IPS-20b (cell line): ENCODE results near the gene CDR2L.
"Not testable (repeated sequence)": the region's sequence is repeated elsewhere in the genome, so short reads cannot be mapped to it uniquely, and the experiment has no call there.

Source experiments
- H3K27ac ChIP-seq: one replicate; pipeline ENCODE4 v1.5.1; 2013; ENCODE audit warnings: low read length
- H3K27me3 ChIP-seq: 2 replicates; pipeline ENCODE4 v1.6.1; 2013; ENCODE audit warnings: mild to moderate bottlenecking, low read length, inconsistent platforms; ENCODE audit not compliant: insufficient read depth
- H3K36me3 ChIP-seq: 2 replicates; pipeline ENCODE4 v1.6.1; 2013; ENCODE audit warnings: low read depth, mild to moderate bottlenecking, inconsistent platforms, low read length, moderate library complexity; ENCODE audit not compliant: insufficient read depth
- H3K4me1 ChIP-seq: 2 replicates; pipeline ENCODE4 v1.6.1; 2013; ENCODE audit warnings: mild to moderate bottlenecking, control low read depth, inconsistent platforms, low read length, moderate library complexity; ENCODE audit not compliant: insufficient read depth
- H3K4me3 ChIP-seq: 2 replicates; pipeline ENCODE4 v1.5.1; 2013; ENCODE audit warnings: mild to moderate bottlenecking, low read length, inconsistent platforms
- H3K9ac ChIP-seq: 2 replicates; pipeline ENCODE4 v1.6.1; 2013; ENCODE audit warnings: low read depth, mild to moderate bottlenecking, inconsistent platforms, low read length, moderate library complexity
- H3K9me3 ChIP-seq: 2 replicates; pipeline ENCODE4 v1.6.1; 2013; ENCODE audit warnings: mild to moderate bottlenecking, low read depth, low read length, inconsistent platforms; ENCODE audit not compliant: insufficient read depth

The CDR2L gene

DNA sequence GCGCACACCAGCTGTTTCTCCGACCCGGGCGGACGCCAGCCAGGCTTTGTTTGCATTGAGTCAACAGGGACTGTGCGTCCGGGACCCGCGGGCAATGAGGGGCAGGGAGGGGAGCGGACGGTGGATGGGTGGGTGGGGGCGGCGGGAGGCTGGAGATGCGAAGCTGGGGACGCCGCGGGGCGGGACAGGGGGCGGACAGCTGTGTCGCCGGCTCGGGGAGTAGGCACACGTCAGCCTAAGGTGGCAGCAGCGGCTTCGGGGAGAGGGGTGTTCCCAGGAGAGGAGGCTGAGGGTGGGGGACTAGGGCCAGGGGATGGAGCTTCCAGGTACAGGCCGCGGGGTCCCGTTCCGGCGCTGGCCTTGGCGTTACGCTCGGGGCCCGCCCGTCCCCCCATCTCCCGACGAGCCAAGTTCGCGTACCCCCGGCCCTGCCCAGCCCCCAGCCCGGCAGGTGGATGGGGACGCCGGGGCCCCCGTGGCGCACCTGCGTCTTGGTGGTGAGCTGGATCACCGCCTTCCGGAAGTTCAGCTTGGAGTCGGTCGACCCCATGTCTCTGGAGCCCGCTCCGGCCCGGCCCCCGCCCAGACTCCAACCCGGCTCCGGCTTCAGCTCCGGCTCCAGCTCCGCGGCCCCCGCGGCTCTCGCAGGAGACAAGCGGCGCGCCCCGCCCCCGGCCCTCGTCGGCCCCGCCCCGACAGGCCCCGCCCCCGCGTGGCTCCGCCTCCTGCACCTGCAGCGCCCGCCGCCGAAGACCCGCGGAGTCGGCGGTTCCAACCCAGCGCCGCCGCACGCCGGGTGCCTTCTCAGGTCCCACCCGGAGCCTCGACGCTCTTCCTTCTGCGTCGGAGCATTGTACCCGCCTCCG, 15.1 kb upstream of the CDR2L start, which contains the start of gene HID1:
TSS of gene HID1 (minus strand) at position 653 of the 866 bp plus-strand sequence. CDS start at position 550, 103 bp downstream.
- no peak within 1 kb of the TSS for H3K27ac ChIP-seq
- H3K4me3 ChIP-seq = peak within 1 kb of the TSS; percentile 69
- H3K4me1 ChIP-seq = 0 out of 2 replicates have a peak, but pooled peaks cover 7% of the 10 kb centered on the region
- no peaks in the 10 kb centered on the region for H3K9me3 ChIP-seq
- H3K36me3 ChIP-seq = no peaks in the 10 kb centered on the region
- H3K27me3 ChIP-seq = peaks cover 60% of the 10 kb centered on the region
- H3K9ac ChIP-seq = peak within 1 kb of the TSS; percentile 10; the same call in 1 of the 2 replicates

DNA sequence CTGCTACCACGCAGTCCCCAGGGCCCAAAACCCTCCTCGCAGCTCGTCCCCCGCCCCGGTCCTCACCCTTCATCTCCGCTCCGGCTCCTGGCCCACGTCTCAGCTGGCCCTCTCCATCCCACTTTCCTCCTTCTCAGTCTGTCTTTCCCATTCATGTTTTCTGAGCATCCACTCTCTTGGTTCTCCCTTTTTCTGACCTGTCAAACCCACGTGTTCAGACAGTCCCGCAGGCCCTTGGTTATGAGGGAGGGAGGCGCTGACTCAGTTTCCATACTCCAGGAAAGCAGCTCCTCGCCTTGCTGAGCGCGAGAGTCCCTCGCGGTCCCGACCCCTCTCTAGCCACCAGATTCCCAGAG, 14.5 kb upstream of the CDR2L start:
- peaks cover 62% of the 10 kb centered on the region for H3K27me3 ChIP-seq
- no peak overlapping the region for H3K27ac ChIP-seq

DNA sequence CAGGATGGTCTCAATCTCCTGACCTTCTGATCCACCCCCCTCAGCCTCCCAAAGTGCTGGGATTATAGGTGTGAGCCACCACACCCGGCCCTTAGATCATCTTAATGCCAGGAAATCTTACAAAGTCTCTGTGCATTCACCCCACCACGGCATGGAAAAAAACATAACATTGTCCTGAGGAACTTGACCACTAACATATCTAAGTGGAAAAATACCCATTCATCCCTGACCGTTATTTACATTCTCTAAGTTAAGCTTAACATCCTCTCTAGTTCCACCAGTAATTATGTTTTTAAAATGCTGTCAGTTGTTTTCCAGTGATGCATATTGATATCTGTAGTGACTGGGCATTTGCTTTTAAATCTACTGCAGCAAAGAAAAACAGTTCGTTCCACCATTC, 11.5 kb upstream of the CDR2L start:
- Histone ChIP-seq H3K9me3 (no peaks in the 10 kb centered on the region), H3K9ac (no peak overlapping the region), H3K36me3 (no peaks in the 10 kb centered on the region), H3K27ac (no peak overlapping the region), H3K27me3 (peaks cover 54% of the 10 kb centered on the region), H3K4me1 (no peaks in the 10 kb centered on the region), H3K4me3 (no peak overlapping the region)

More for the DNA sequence above, 14.5 kb upstream of the CDR2L start:
- Histone ChIP-seq H3K4me3 (peak overlapping the region; percentile 69), H3K4me1 (0 out of 2 replicates have a peak, but pooled peaks cover 7% of the 10 kb centered on the region), H3K9me3 (no peaks in the 10 kb centered on the region), H3K9ac (no peak overlapping the region), H3K36me3 (no peaks in the 10 kb centered on the region)

GRCh38 chr17:74977802-74978201, 9.6 kb upstream of the CDR2L start:
- Histone ChIP-seq H3K27me3 (peaks cover 37% of the 10 kb centered on the region), H3K4me1 (peaks cover 5% of the 10 kb centered on the region), H3K9ac (no peak overlapping the region), H3K36me3 (no peaks in the 10 kb centered on the region), H3K27ac (no peak overlapping the region), H3K4me3 (no peak overlapping the region), H3K9me3 (no peaks in the 10 kb centered on the region)

- no peak overlapping the region for H3K9ac ChIP-seq
- H3K27ac ChIP-seq = no peak overlapping the region
- H3K4me3 ChIP-seq = no peak overlapping the region
- H3K36me3 ChIP-seq = no peaks in the 10 kb centered on the region
- peaks cover 5% of the 10 kb centered on the region for H3K4me1 ChIP-seq
- H3K9me3 ChIP-seq = no peaks in the 10 kb centered on the region
- H3K27me3 ChIP-seq = peaks cover 32% of the 10 kb centered on the region
These were observed 9.2 kb upstream of the CDR2L start for GRCh38 chr17:74978240-74978639.

DNA sequence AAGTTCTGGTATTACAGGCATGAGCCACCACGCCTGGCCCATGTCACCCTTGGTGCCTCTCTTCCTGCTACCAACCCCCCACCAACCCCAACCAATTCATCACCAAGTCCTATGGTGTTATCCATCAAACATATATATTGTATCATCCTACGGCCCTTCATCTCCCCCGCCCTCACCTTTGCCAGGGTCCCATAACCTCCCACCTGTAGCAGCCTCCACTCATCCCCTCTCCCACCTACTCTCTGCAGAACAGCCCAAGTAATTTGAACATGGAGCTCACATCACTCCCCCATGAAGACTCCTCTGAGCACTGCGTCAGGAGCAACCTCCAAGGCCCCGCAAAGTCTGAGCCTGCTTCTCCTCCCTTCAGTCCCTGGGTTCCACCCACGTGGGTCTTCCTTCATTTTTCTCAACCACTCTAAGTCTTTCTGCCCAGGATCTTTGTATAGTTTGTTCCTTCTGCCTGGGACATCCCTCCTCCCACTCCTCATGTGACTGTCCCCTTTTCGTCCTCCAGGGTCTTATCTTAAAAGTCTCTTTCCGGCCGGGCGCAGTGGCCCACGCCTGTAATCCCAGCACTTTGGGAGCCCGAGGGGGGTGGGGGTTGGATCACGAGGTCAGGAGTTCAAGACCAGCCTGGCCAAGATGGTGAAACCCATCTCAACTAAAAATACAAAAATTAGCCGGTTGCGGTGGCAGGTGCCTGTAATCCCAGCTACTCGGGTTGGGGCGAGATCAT, 7.9 kb upstream of the CDR2L start:
- Histone ChIP-seq H3K4me3 (no peak overlapping the region), H3K36me3 (no peaks in the 10 kb centered on the region), H3K9ac (no peak overlapping the region), H3K4me1 (peaks cover 5% of the 10 kb centered on the region), H3K27ac (no peak overlapping the region), H3K27me3 (peaks cover 19% of the 10 kb centered on the region), H3K9me3 (no peaks in the 10 kb centered on the region)

DNA sequence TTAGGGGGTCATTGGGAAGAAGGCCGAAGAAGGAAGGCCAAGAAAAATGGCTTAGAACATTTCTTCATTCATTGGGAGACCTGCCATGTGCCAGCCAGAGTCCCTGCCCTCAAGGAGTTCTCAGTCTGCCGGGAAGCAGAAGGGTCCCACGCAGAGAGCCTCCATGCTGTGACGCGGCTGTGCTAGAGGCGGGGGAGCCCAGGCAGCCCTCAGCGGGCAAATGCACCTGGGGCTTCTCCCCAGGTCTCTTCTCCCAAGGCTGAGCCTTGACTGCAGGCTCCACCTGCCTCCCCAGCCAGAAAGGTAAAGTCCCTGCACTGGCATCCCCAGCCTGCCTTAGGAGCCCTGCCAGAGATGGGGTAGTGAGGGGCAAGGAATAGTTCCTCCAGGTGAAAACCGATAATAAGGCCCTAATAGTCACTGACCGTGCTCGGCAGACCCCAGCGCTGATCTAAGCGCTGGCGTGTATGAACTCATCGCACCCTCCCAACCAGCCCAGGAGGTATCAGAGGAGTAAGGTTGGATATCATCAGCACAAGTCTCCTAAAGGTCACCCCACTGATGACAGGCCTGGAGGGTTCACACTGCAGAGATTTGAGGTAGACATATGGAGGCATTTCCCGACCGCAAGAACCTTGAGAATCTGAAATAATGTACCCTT, 6.0 kb upstream of the CDR2L start:
- Histone ChIP-seq H3K27ac (peak overlapping the region; percentile 67), H3K9ac (peak overlapping the region; percentile 83; the same call in 1 of the 2 replicates), H3K9me3 (no peaks in the 10 kb centered on the region), H3K27me3 (peaks cover 5% of the 10 kb centered on the region), H3K4me3 (peak overlapping the region; percentile 86), H3K4me1 (peaks cover 5% of the 10 kb centered on the region), H3K36me3 (no peaks in the 10 kb centered on the region)

DNA sequence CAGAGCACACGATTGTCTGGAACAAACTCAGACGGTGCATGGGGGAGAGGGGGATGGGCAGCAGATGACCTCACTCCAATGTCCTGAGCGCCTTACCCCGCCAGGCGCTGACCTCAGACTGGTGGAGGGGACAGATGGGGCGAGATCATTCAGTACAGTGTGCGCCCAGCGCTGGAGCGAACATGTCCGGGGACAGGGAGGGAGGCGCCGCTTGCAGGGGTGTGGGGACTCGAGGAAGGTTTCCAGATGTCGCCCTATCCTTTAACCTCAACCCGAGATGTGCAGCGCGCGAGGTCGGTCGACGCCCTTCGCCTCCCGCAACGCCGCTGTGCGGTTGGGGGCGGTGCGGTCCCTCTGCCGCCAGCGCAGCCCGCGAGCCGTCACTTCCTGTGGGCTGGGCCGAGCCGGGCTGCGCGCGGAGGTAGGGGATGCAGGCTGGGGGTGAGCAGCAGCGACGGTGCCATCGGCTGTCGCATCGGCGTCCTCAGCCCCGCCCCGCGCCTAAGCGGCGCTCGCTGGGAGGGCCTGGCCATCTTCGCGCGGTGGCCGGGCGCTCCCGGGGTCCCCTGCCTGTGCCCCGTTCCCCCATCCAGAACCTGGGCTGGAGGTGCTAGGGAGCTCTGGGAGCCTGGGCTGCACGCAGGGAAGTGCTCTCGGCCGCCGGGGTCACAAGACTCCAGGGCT, 5.3 kb upstream of the CDR2L start:
- Histone ChIP-seq H3K4me1 (peaks cover 5% of the 10 kb centered on the region), H3K9ac (peak overlapping the region; percentile 83; the same call in 1 of the 2 replicates), H3K27ac (peak overlapping the region; percentile 67), H3K36me3 (no peaks in the 10 kb centered on the region), H3K4me3 (peak overlapping the region; percentile 86), H3K9me3 (no peaks in the 10 kb centered on the region), H3K27me3 (peaks cover 5% of the 10 kb centered on the region)

GRCh38 chr17:74982663-74983313, 4.6 kb upstream of the CDR2L start:
- not testable (repeated sequence) for H3K9me3 ChIP-seq, H3K4me1 ChIP-seq, H3K27me3 ChIP-seq, H3K36me3 ChIP-seq
- Histone ChIP-seq H3K9ac (peak overlapping the region; percentile 83; the same call in 1 of the 2 replicates), H3K27ac (peak overlapping the region; percentile 54), H3K4me3 (peak overlapping the region; percentile 86)

GRCh38 chr17:74986206-74986576, 1.2 kb upstream of the CDR2L start:
- Histone ChIP-seq H3K4me1 (peaks cover 10% of the 10 kb centered on the region), H3K36me3 (no peaks in the 10 kb centered on the region), H3K9me3 (no peaks in the 10 kb centered on the region), H3K27ac (no peak overlapping the region), H3K9ac (no peak overlapping the region), H3K4me3 (peak overlapping the region; percentile 82), H3K27me3 (no peaks in the 10 kb centered on the region; the same call in 1 of the 2 replicates)
